Loucy (cell line): ENCODE results near the gene SEZ6.

Source experiments
- EZH2phosphoT487 ChIP-seq: fragments of 200-600 bp; IDR thresholded peaks from 2 replicates; pipeline ENCODE4 v1.6.1; 2018; ENCODE audit warnings: antibody characterized with exemption, mild to moderate bottlenecking, moderate library complexity, borderline replicate concordance
- TF ChIP-seq, protein P1 (sequence below): fragments of 200-600 bp; sonication (generic); conservative IDR thresholded peaks from 2 replicates; pipeline ENCODE4 v1.5.1; 2014; ENCODE audit warnings: mild to moderate bottlenecking, antibody characterized with exemption, low read length

DNA sequence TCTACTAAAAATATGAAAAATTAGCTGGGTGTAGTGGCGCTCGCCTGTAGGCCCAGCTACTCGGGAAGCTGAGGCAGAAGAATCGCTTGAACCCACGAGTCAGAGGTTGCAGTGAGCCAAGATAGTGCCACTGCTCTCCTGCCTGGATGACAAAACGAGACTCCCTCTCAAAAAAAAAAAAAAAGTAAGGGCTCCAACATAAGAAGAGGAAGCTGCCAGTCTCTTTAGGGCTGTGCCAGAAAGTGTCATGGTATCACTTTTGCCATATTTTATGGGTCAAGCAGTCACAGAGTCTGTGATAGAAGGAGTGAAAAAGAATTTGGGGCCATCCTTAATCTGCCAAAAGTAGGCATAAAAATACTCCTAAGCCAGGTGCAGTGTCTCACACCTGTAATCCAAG is 35.7 kb upstream of the SEZ6 start:
- TF ChIP-seq, protein P1, sequence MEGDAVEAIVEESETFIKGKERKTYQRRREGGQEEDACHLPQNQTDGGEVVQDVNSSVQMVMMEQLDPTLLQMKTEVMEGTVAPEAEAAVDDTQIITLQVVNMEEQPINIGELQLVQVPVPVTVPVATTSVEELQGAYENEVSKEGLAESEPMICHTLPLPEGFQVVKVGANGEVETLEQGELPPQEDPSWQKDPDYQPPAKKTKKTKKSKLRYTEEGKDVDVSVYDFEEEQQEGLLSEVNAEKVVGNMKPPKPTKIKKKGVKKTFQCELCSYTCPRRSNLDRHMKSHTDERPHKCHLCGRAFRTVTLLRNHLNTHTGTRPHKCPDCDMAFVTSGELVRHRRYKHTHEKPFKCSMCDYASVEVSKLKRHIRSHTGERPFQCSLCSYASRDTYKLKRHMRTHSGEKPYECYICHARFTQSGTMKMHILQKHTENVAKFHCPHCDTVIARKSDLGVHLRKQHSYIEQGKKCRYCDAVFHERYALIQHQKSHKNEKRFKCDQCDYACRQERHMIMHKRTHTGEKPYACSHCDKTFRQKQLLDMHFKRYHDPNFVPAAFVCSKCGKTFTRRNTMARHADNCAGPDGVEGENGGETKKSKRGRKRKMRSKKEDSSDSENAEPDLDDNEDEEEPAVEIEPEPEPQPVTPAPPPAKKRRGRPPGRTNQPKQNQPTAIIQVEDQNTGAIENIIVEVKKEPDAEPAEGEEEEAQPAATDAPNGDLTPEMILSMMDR, result no peak
- TF ChIP-seq EZH2phosphoT487, result no peak
